Liver (tissue), 3 donors: ENCODE results near the gene WEE2.

ENCODE experiments used
- EGR1 ChIP-seq, 2 donors: IDR thresholded peaks; 2 replicates each; pipeline ENCODE4 v1.6.1; 2016 to 2018; ENCODE audit warnings: antibody characterized with exemption in 2 of 2, low read depth in 2 of 2
- GABPA ChIP-seq, 2 donors: IDR thresholded peaks in 1 of 2; conservative IDR thresholded peaks in 1 of 2; 2 replicates each; pipeline ENCODE4 v1.6.1; 2016; ENCODE audit warnings: antibody characterized with exemption in 2 of 2, mild to moderate bottlenecking in 1 of 2, moderate library complexity in 1 of 2
- RAD21 ChIP-seq, 2 donors: IDR thresholded peaks; 2 replicates each; pipeline ENCODE4 v1.6.1; 2016; ENCODE audit warnings: antibody characterized with exemption in 2 of 2, mild to moderate bottlenecking in 2 of 2
- SP1 ChIP-seq: IDR thresholded peaks from 2 replicates; pipeline ENCODE4 v1.6.1; 2018; ENCODE audit warnings: antibody characterized with exemption, mild to moderate bottlenecking
- TAF1 ChIP-seq: conservative IDR thresholded peaks from 2 replicates; pipeline ENCODE4 v1.6.1; 2016; ENCODE audit warnings: antibody characterized with exemption, mild to moderate bottlenecking
- YY1 ChIP-seq: IDR thresholded peaks from 2 replicates; pipeline ENCODE4 v1.6.1; 2016; ENCODE audit warnings: antibody characterized with exemption, mild to moderate bottlenecking
- TF ChIP-seq, protein P1 (sequence below): IDR thresholded peaks from 2 replicates; pipeline ENCODE4 v1.6.1; 2016; ENCODE audit warnings: antibody characterized with exemption, mild to moderate bottlenecking
- TF ChIP-seq, protein P2 (sequence below): fragments of 150-350 bp; IDR thresholded peaks from 2 replicates; pipeline ENCODE4 v1.5.1; 2017; ENCODE audit warnings: improper control_type of control experiment, low read depth, low read length; ENCODE audit not compliant: missing input control
- TF ChIP-seq, protein P3 (sequence below): IDR thresholded peaks from 2 replicates; pipeline ENCODE4 v1.6.1; 2016; ENCODE audit warnings: antibody characterized with exemption
- donor health status: healthy.
- donor health status: healthy.

DNA sequence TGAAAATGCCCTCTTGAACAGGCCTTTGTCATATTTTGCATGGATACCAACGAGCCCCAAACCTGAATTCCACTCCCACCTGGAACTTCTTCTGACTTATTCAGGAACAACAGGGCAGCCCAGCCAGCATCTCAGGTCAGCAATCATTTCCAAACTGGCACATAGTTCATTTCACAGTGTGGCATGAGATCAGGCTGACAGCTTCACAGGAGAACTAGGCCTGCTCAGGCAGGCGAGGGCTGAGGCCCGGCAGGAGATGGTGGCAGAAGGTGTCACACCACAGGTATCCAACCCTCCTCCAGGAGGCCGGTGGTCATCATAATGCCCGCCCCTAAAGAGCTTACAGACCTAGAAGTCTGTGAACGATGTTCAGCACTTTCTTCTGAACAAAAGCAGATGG is 48.7 kb upstream of the WEE2 start:
- TF ChIP-seq, protein P1, sequence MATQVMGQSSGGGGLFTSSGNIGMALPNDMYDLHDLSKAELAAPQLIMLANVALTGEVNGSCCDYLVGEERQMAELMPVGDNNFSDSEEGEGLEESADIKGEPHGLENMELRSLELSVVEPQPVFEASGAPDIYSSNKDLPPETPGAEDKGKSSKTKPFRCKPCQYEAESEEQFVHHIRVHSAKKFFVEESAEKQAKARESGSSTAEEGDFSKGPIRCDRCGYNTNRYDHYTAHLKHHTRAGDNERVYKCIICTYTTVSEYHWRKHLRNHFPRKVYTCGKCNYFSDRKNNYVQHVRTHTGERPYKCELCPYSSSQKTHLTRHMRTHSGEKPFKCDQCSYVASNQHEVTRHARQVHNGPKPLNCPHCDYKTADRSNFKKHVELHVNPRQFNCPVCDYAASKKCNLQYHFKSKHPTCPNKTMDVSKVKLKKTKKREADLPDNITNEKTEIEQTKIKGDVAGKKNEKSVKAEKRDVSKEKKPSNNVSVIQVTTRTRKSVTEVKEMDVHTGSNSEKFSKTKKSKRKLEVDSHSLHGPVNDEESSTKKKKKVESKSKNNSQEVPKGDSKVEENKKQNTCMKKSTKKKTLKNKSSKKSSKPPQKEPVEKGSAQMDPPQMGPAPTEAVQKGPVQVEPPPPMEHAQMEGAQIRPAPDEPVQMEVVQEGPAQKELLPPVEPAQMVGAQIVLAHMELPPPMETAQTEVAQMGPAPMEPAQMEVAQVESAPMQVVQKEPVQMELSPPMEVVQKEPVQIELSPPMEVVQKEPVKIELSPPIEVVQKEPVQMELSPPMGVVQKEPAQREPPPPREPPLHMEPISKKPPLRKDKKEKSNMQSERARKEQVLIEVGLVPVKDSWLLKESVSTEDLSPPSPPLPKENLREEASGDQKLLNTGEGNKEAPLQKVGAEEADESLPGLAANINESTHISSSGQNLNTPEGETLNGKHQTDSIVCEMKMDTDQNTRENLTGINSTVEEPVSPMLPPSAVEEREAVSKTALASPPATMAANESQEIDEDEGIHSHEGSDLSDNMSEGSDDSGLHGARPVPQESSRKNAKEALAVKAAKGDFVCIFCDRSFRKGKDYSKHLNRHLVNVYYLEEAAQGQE = no peak
- no peak for TF ChIP-seq SP1
- TF ChIP-seq, protein P2, sequence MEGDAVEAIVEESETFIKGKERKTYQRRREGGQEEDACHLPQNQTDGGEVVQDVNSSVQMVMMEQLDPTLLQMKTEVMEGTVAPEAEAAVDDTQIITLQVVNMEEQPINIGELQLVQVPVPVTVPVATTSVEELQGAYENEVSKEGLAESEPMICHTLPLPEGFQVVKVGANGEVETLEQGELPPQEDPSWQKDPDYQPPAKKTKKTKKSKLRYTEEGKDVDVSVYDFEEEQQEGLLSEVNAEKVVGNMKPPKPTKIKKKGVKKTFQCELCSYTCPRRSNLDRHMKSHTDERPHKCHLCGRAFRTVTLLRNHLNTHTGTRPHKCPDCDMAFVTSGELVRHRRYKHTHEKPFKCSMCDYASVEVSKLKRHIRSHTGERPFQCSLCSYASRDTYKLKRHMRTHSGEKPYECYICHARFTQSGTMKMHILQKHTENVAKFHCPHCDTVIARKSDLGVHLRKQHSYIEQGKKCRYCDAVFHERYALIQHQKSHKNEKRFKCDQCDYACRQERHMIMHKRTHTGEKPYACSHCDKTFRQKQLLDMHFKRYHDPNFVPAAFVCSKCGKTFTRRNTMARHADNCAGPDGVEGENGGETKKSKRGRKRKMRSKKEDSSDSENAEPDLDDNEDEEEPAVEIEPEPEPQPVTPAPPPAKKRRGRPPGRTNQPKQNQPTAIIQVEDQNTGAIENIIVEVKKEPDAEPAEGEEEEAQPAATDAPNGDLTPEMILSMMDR = no peak
- no peak for TF ChIP-seq YY1
- TF ChIP-seq GABPA (IDR thresholded peaks at IDR 0.05 in 1 of 2, conservative IDR thresholded peaks at IDR 0.05 in 1 of 2) = no peak
- no peak for TF ChIP-seq RAD21 (IDR thresholded peaks at IDR 0.05)
- TF ChIP-seq TAF1 = no peak
- TF ChIP-seq, protein P3, sequence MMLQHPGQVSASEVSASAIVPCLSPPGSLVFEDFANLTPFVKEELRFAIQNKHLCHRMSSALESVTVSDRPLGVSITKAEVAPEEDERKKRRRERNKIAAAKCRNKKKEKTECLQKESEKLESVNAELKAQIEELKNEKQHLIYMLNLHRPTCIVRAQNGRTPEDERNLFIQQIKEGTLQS = no peak
- TF ChIP-seq EGR1 (IDR thresholded peaks at IDR 0.05; ENCODE audit: low read depth in 2 of 2) = no peak
